SK-N-SH (cell line): ENCODE results near the gene SDF2L1. TPM values are rescaled to one million over a fixed set of nuclear protein-coding genes. Genes with fewer than 3 reads are reported as not detected.

Source experiments
- CTCF ChIA-PET: fragments of 300-600, 350-600 bp; formaldehyde crosslinking; extraction: SDS; loops from one replicate; lab custom pipeline; 2021; lab: Yijun Ruan, JAX
- POLR2A ChIA-PET: fragments of 350-600 bp; sonication (Branson Sonifier 250); formaldehyde crosslinking; extraction: SDS; loops from one replicate; lab custom pipeline; 2020; ENCODE audit warnings: antibody characterized with exemption, inconsistent platforms; lab: Yijun Ruan, JAX
- DNase-seq: peaks from one replicate; pipeline ENCODE4 v3.0.0; 2012
- H2AFZ ChIP-seq: fragments of 200-600 bp; sonication (generic); 2 replicates; pipeline ENCODE4 v1.8.1; 2016; ENCODE audit warnings: antibody characterized with exemption, mild to moderate bottlenecking, low read depth
- H3F3A ChIP-seq: fragments of 200-600 bp; sonication (generic); replicated peaks from 2 replicates; pipeline ENCODE3; 2016; ENCODE audit warnings: antibody characterized with exemption, mild to moderate bottlenecking; ENCODE audit not compliant: insufficient read depth
- H3K27ac ChIP-seq, 2 experiments: fragments of 200-500 bp in 1 of 2; fragments of 200-600 bp in 1 of 2; sonication (Bioruptor generic) in 1 of 2; sonication (generic), shearing (Covaris generic) in 1 of 2; 2 replicates each; pipeline versions ENCODE4 v1.5.1 to v1.6.1; 2014 to 2016; ENCODE audit warnings: low read depth in 2 of 2, inconsistent platforms in 1 of 2, low read length in 1 of 2, mild to moderate bottlenecking in 1 of 2, mixed read lengths in 1 of 2
- H3K27me3 ChIP-seq: fragments of 200-600 bp; sonication (generic), shearing (Covaris generic); 2 replicates; pipeline ENCODE4 v1.6.1; 2016; ENCODE audit warnings: mixed run types; ENCODE audit not compliant: insufficient read depth
- H3K36me3 ChIP-seq, 2 experiments: fragments of 200-500 bp in 1 of 2; fragments of 200-600 bp in 1 of 2; sonication (Bioruptor generic) in 1 of 2; sonication (generic) in 1 of 2; replicated peaks in 1 of 2; 2 replicates each; pipeline versions ENCODE3 to v1.5.1; 2014 to 2016; ENCODE audit warnings: low read length in 1 of 2, mild to moderate bottlenecking in 1 of 2; ENCODE audit not compliant: insufficient read depth in 2 of 2, control insufficient read depth in 1 of 2
- H3K4me1 ChIP-seq, 2 experiments: fragments of 200-500 bp in 1 of 2; fragments of 200-600 bp in 1 of 2; sonication (Bioruptor generic) in 1 of 2; sonication (generic), shearing (Covaris generic) in 1 of 2; 2 replicates each; pipeline versions ENCODE4 v1.5.1 to v1.6.1; 2014 to 2016; ENCODE audit warnings: low read depth in 1 of 2, low read length in 1 of 2, mixed run types in 1 of 2; ENCODE audit not compliant: insufficient read depth in 2 of 2, control insufficient read depth in 1 of 2
- H3K4me2 ChIP-seq: fragments of 200-600 bp; sonication (generic), shearing (Covaris generic); 2 replicates; pipeline ENCODE4 v1.6.1; 2017; ENCODE audit warnings: mixed run types
- H3K4me3 ChIP-seq, 2 experiments: fragments of 200-500 bp in 1 of 2; fragments of 200-600 bp in 1 of 2; sonication (Bioruptor generic) in 1 of 2; sonication (generic), shearing (Covaris generic) in 1 of 2; 2 replicates each; pipeline versions ENCODE4 v1.5.1 to v1.8.1; 2014 to 2016; ENCODE audit warnings: low read depth in 2 of 2, inconsistent platforms in 1 of 2, low read length in 1 of 2, mild to moderate bottlenecking in 1 of 2, mixed read lengths in 1 of 2, moderate library complexity in 1 of 2
- H3K79me2 ChIP-seq: fragments of 200-600 bp; sonication (generic); 2 replicates; pipeline ENCODE4 v1.8.1; 2017; ENCODE audit warnings: mild to moderate bottlenecking; ENCODE audit not compliant: insufficient read depth
- H3K9ac ChIP-seq: fragments of 200-600 bp; sonication (generic); 2 replicates; pipeline ENCODE4 v1.6.1; 2017; ENCODE audit warnings: mixed run types
- H3K9me2 ChIP-seq: fragments of 200-600 bp; sonication (generic); 2 replicates; pipeline ENCODE4 v1.6.1; 2017; ENCODE audit warnings: mixed run types
- H3K9me3 ChIP-seq: fragments of 200-600 bp; sonication (generic); 2 replicates; pipeline ENCODE4 v1.6.1; 2017; ENCODE audit warnings: mixed run types, mild to moderate bottlenecking, moderate library complexity
- H4K20me1 ChIP-seq: fragments of 200-600 bp; sonication (generic); 2 replicates; pipeline ENCODE4 v1.6.1; 2017; ENCODE audit warnings: mild to moderate bottlenecking, mixed run types; ENCODE audit not compliant: insufficient read depth
- WGBS: methylation state at CpG from one replicate; pipeline ENCODE4 v1.1.6; 2017; ENCODE audit warnings: low lambda C conversion rate; 5-methylcytosine and 5-hydroxymethylcytosine counted together
- polyA plus RNA-seq, 3 experiments: library from polyadenylated mRNA; depleted of rRNA; stranded (reverse); fragments of >200 nt; gene quantifications; 2 replicates each; pipeline ENCODE4 v1.2.3, GENCODE V29; 2012
- TF ChIP-seq, protein P1 (sequence below): fragments of 200-600 bp; sonication (generic); IDR thresholded peaks from 2 replicates; pipeline ENCODE4 v1.6.1; 2017; ENCODE audit warnings: antibody characterized with exemption, mild to moderate bottlenecking, moderate library complexity
- TF ChIP-seq, protein P2 (sequence below): IDR thresholded peaks from 2 replicates; pipeline ENCODE4; 2012

Gene SDF2L1
- polyA plus RNA-seq, 1 of the 3 experiments (the other 2 are of a cell fraction) = 60.9 TPM

- TF ChIP-seq, protein P1, sequence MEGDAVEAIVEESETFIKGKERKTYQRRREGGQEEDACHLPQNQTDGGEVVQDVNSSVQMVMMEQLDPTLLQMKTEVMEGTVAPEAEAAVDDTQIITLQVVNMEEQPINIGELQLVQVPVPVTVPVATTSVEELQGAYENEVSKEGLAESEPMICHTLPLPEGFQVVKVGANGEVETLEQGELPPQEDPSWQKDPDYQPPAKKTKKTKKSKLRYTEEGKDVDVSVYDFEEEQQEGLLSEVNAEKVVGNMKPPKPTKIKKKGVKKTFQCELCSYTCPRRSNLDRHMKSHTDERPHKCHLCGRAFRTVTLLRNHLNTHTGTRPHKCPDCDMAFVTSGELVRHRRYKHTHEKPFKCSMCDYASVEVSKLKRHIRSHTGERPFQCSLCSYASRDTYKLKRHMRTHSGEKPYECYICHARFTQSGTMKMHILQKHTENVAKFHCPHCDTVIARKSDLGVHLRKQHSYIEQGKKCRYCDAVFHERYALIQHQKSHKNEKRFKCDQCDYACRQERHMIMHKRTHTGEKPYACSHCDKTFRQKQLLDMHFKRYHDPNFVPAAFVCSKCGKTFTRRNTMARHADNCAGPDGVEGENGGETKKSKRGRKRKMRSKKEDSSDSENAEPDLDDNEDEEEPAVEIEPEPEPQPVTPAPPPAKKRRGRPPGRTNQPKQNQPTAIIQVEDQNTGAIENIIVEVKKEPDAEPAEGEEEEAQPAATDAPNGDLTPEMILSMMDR = no peak
Observed at GRCh38 chr22:21623648-21623970, 18.5 kb upstream of the SDF2L1 start (continued).

DNA sequence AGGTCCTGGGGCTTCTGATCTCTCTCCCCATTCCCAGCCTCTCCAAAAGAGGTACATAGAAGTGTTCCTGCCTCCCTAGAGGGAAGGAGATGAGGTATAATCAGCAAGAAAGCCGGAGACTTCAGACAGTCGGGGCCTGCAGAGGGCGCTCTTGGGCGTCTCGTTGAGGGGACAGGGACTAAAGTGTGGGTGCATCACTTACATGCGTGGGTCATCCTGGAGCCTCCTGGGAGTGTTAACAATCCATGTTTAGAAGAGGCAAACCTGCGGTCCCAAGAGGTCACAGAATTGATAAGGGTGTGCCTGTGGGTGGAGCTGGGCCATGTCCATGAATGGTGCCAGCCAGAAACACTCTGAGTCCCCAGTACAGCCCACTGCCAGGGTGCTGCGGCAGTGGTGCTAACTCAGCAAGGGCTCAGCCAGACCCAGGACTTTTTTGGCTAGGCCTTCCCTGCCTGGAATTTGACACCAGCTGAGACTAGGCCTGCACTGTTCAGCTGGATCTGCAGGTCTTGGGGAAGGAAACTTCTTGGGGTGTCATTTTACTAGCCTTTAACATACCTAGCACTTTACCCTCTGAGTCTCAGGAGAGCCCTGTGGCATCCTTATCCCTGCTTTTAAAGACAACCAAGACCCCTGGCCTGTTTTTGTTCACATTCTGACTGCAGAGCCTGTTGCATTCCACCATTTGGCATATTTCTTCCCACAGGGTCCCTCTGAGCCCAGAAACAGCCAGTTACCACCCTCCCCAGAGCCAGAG lies 17.8 kb upstream of the SDF2L1 start:
- H3K27ac ChIP-seq = no peak overlapping the region; a peak in 1 of 4 replicates

More for the DNA sequence above, 17.8 kb upstream of the SDF2L1 start:
- H3K9me2 ChIP-seq = no peaks in the 10 kb centered on the region
- H3K9ac ChIP-seq = no peak overlapping the region
- 80% methylated on average over 8 of the region's 8 CpGs for WGBS
- POLR2A ChIA-PET = no interaction called here
- DNase-seq = peak; percentile 57
- peaks cover 23% of the 10 kb centered on the region for H3F3A ChIP-seq
- no peak overlapping the region for H3K4me3 ChIP-seq
- CTCF ChIA-PET = interaction anchor here (0.6 to 11.2 kb wide), 10 partner anchors 11 to 586 kb away, joined by 3 to 145 read pairs (median 3); partner anchors contain the start of gene SDF2L1
- peaks cover 6 to 19% of the 10 kb centered on the region in 2 experiments; a peak in 1 of 4 replicates for H3K4me1 ChIP-seq
- TF ChIP-seq, protein P1 = peak; percentile 73
- TF ChIP-seq, protein P2, sequence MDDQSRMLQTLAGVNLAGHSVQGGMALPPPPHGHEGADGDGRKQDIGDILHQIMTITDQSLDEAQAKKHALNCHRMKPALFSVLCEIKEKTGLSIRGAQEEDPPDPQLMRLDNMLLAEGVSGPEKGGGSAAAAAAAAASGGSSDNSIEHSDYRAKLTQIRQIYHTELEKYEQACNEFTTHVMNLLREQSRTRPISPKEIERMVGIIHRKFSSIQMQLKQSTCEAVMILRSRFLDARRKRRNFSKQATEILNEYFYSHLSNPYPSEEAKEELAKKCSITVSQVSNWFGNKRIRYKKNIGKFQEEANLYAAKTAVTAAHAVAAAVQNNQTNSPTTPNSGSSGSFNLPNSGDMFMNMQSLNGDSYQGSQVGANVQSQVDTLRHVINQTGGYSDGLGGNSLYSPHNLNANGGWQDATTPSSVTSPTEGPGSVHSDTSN = no peak
- no peak overlapping the region for H3K4me2 ChIP-seq
- H3K36me3 ChIP-seq = peaks cover 11 to 36% of the 10 kb centered on the region in 2 experiments
- H3K79me2 ChIP-seq = peaks cover 81% of the 10 kb centered on the region
- no peaks in the 10 kb centered on the region for H3K27me3 ChIP-seq
- peaks cover 88% of the 10 kb centered on the region for H4K20me1 ChIP-seq
- H2AFZ ChIP-seq = no peak overlapping the region
- no peaks in the 10 kb centered on the region for H3K9me3 ChIP-seq
